ENCODE data around the gene STPG3.

Gene STPG3

GRCh38 chr9:137302449-137303150 lies 51.5 kb downstream of the STPG3 start:
- no peak for DNase-seq (ENCODE audit: low read depth)
